PFSK-1 (cell line): ENCODE results near the gene APP.

Experiments used
- FOXP2 ChIP-seq: optimal IDR thresholded peaks from 2 replicates; pipeline ENCODE3; 2011; ENCODE audit warnings: borderline replicate concordance, control low read depth, inconsistent platforms; ENCODE audit not compliant: insufficient read depth; ENCODE audit errors: extremely low read length, extremely low read depth
- POLR2AphosphoS5 ChIP-seq: IDR thresholded peaks from 2 replicates; pipeline ENCODE4 v1.6.1; 2012; ENCODE audit warnings: low read depth, mild to moderate bottlenecking, control low read depth, low read length, moderate library complexity
- TF ChIP-seq, protein P1 (sequence below), 2 experiments: IDR thresholded peaks; 2 replicates each; pipeline versions ENCODE4 v1.6.1 to v1.8.0; 2011 to 2012; ENCODE audit warnings: low read depth in 2 of 2, low read length in 2 of 2, control low read depth in 1 of 2, inconsistent platforms in 1 of 2, mild to moderate bottlenecking in 1 of 2, moderate library complexity in 1 of 2; ENCODE audit not compliant: insufficient read depth in 1 of 2

GRCh38 chr21:25931765-25932164 is 238.8 kb downstream of the APP start:
- TF ChIP-seq, protein P1, sequence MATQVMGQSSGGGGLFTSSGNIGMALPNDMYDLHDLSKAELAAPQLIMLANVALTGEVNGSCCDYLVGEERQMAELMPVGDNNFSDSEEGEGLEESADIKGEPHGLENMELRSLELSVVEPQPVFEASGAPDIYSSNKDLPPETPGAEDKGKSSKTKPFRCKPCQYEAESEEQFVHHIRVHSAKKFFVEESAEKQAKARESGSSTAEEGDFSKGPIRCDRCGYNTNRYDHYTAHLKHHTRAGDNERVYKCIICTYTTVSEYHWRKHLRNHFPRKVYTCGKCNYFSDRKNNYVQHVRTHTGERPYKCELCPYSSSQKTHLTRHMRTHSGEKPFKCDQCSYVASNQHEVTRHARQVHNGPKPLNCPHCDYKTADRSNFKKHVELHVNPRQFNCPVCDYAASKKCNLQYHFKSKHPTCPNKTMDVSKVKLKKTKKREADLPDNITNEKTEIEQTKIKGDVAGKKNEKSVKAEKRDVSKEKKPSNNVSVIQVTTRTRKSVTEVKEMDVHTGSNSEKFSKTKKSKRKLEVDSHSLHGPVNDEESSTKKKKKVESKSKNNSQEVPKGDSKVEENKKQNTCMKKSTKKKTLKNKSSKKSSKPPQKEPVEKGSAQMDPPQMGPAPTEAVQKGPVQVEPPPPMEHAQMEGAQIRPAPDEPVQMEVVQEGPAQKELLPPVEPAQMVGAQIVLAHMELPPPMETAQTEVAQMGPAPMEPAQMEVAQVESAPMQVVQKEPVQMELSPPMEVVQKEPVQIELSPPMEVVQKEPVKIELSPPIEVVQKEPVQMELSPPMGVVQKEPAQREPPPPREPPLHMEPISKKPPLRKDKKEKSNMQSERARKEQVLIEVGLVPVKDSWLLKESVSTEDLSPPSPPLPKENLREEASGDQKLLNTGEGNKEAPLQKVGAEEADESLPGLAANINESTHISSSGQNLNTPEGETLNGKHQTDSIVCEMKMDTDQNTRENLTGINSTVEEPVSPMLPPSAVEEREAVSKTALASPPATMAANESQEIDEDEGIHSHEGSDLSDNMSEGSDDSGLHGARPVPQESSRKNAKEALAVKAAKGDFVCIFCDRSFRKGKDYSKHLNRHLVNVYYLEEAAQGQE (IDR thresholded peaks at IDR 0.05; ENCODE audit: insufficient read depth in 1 of 2, low read depth in 2 of 2, low read length in 2 of 2): no peak
- no peak for TF ChIP-seq FOXP2
- TF ChIP-seq POLR2AphosphoS5: no peak
